OCI-LY7 (cell line): ENCODE measurements around the gene FNTB. TPM values are rescaled to one million over a fixed set of nuclear protein-coding genes. Genes with fewer than 3 reads are reported as not detected.

Experiments used
- BruUV-seq: library from RNA; stranded (reverse); fragments of 400-500 nt; replicated peaks from 2 replicates; lab custom pipeline; 2021; lab: Mats Ljungman, UMichigan
- CTCF ChIA-PET: fragments of 300-600 bp; sonication (Branson Sonifier 250); formaldehyde crosslinking; loops from one replicate; lab custom pipeline; 2022; ENCODE audit warnings: antibody characterized with exemption; ENCODE audit not compliant: unreplicated experiment; lab: Charles Lee
- POLR2A ChIA-PET: fragments of 300-600 bp; sonication (Branson Sonifier 250); formaldehyde crosslinking; loops from one replicate; lab custom pipeline; 2022; ENCODE audit warnings: antibody characterized with exemption; lab: Charles Lee
- DNase-seq: peaks from one replicate; pipeline ENCODE4 v3.0.0-alpha.2; 2015; ENCODE audit warnings: low spot score
- H2AFZ ChIP-seq: fragments of 200-600 bp; sonication (generic), shearing (Covaris generic); 2 replicates; pipeline ENCODE4 v1.6.1; 2014; ENCODE audit warnings: mild to moderate bottlenecking, antibody characterized with exemption, low read length, moderate library complexity
- H3K27ac ChIP-seq: fragments of 200-600 bp; sonication (generic); 2 replicates; pipeline ENCODE4 v1.5.1; 2014; ENCODE audit warnings: mixed run types, low read depth, mild to moderate bottlenecking, moderate library complexity, low read length, inconsistent platforms; ENCODE audit not compliant: poor library complexity, severe bottlenecking
- H3K36me3 ChIP-seq: fragments of 200-600 bp; sonication (generic); 2 replicates; pipeline ENCODE4 v1.6.1; 2014; ENCODE audit warnings: mild to moderate bottlenecking, antibody characterized with exemption, low read length, moderate library complexity, mixed read lengths; ENCODE audit not compliant: insufficient read depth
- H3K4me1 ChIP-seq: fragments of 200-600 bp; sonication (generic); 2 replicates; pipeline ENCODE4 v1.5.1; 2014; ENCODE audit warnings: mild to moderate bottlenecking, low read length; ENCODE audit not compliant: insufficient read depth, poor library complexity, severe bottlenecking
- H3K4me2 ChIP-seq: fragments of 200-600 bp; sonication (generic); 2 replicates; pipeline ENCODE4 v1.6.1; 2014; ENCODE audit warnings: mild to moderate bottlenecking, low read length
- H3K4me3 ChIP-seq: fragments of 200-600 bp; sonication (generic); 2 replicates; pipeline ENCODE4 v1.5.1; 2014; ENCODE audit warnings: mild to moderate bottlenecking, low read depth, low read length; ENCODE audit not compliant: poor library complexity, severe bottlenecking
- H3K79me2 ChIP-seq: fragments of 200-600 bp; sonication (generic); 2 replicates; pipeline ENCODE4 v1.6.1; 2016; ENCODE audit warnings: low read depth, mild to moderate bottlenecking, low read length, moderate library complexity, mixed read lengths; ENCODE audit not compliant: insufficient read depth
- H3K9me2 ChIP-seq: fragments of 200-600 bp; sonication (generic); 2 replicates; pipeline ENCODE4 v1.6.1; 2016; ENCODE audit warnings: mild to moderate bottlenecking, low read length, mixed read lengths; ENCODE audit not compliant: insufficient read depth
- H3K9me3 ChIP-seq: fragments of 200-600 bp; sonication (generic); 2 replicates; pipeline ENCODE4 v1.6.1; 2014; ENCODE audit warnings: mild to moderate bottlenecking, mixed run types, low read length, mixed read lengths
- H4K20me1 ChIP-seq: fragments of 200-600 bp; sonication (generic); 2 replicates; pipeline ENCODE4 v1.6.1; 2014; ENCODE audit warnings: mild to moderate bottlenecking, antibody characterized with exemption, low read length, moderate library complexity, mixed read lengths; ENCODE audit not compliant: insufficient read depth
- CTCF ChIP-seq: fragments of 200-600 bp; sonication (generic); conservative IDR thresholded peaks from 2 replicates; pipeline ENCODE4 v1.5.1; 2014; ENCODE audit warnings: mild to moderate bottlenecking, antibody characterized with exemption, low read length, moderate library complexity, mixed read lengths
- EZH2phosphoT487 ChIP-seq: fragments of 200-600 bp; sonication (generic); IDR thresholded peaks from 2 replicates; pipeline ENCODE4 v1.6.1; 2018; ENCODE audit warnings: low read depth, borderline replicate concordance, mild to moderate bottlenecking, mixed run types, antibody characterized with exemption, low read length, moderate library complexity, mixed read lengths
- intact Hi-C: fragments of 100-400 bp; cut with micrococcal nuclease; formaldehyde crosslinking; loops from one replicate; pipeline ENCODE4 v1.10.0; 2022; ENCODE audit not compliant: unreplicated experiment
- total RNA-seq, 2 experiments: library from RNA; depleted of rRNA in 1 of 2; stranded (reverse); fragments of >200 nt in 1 of 2; shearing (Covaris generic) in 1 of 2; gene quantifications; 2 replicates each; pipeline ENCODE4 v1.2.3, GENCODE V29; 2014 to 2022

Gene FNTB
- total RNA-seq, 2 experiments from 2014 or later, result 9.2 to 18.0 TPM

DNA sequence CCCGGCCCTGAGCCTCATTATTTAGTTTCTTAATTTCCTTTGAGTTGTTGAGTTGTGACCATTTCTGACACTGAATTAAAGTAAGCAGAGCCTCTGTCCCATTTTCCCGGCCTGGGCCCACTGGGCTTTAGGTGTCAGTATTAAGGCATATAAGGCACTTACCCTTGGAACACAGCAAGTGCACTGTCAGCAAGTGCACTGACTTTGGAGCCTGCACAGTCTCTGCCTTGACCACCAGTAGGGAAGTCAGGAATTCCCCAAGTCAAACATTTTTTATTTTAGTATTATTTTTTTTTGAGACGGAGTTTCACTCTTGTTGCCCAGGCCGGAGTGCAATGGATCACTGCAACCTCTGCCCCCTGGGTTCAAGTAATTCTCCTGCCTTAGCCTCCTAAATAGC is 59.0 kb downstream of the FNTB start:
- no peaks in the 10 kb centered on the region for H3K79me2 ChIP-seq
- no peaks in the 10 kb centered on the region for H3K9me2 ChIP-seq
- no peaks in the 10 kb centered on the region for H4K20me1 ChIP-seq
- TF ChIP-seq CTCF (no peak), EZH2phosphoT487 (no peak)
- H3K27ac ChIP-seq, result no peak overlapping the region
- no peak overlapping the region for H3K4me3 ChIP-seq
- peaks cover 16% of the 10 kb centered on the region for H3K36me3 ChIP-seq
- ChIA-PET CTCF (no interaction called here), POLR2A (no interaction called here)
- H3K4me1 ChIP-seq, result no peaks in the 10 kb centered on the region
- H3K4me2 ChIP-seq, result no peak overlapping the region
- no TSS peak for BruUV-seq
- no peak overlapping the region for H2AFZ ChIP-seq
- intact Hi-C loops, result no loop called here
- no peak for DNase-seq
- no peaks in the 10 kb centered on the region for H3K9me3 ChIP-seq

GRCh38 chr14:65052832-65053231 is 66.1 kb downstream of the FNTB start:
- no TSS peak for BruUV-seq
- Histone ChIP-seq H3K4me1 (no peaks in the 10 kb centered on the region), H4K20me1 (no peaks in the 10 kb centered on the region), H3K27ac (no peak overlapping the region), H3K4me3 (no peak overlapping the region), H3K79me2 (no peaks in the 10 kb centered on the region), H2AFZ (no peak overlapping the region), H3K4me2 (no peak overlapping the region), H3K36me3 (peaks cover 16% of the 10 kb centered on the region; the same call in 1 of the 2 replicates), H3K9me2 (no peaks in the 10 kb centered on the region), H3K9me3 (no peaks in the 10 kb centered on the region)
- CTCF ChIA-PET, result no interaction called here
- TF ChIP-seq CTCF, result no peak
- TF ChIP-seq EZH2phosphoT487, result no peak
- DNase-seq, result no peak
- intact Hi-C loops, result no loop called here
- POLR2A ChIA-PET, result interaction anchor here (1.0 to 1.6 kb wide), 2 partner anchors 13 to 38 kb away, joined by 3 read pairs; no protein-coding TSS in a partner anchor

DNA sequence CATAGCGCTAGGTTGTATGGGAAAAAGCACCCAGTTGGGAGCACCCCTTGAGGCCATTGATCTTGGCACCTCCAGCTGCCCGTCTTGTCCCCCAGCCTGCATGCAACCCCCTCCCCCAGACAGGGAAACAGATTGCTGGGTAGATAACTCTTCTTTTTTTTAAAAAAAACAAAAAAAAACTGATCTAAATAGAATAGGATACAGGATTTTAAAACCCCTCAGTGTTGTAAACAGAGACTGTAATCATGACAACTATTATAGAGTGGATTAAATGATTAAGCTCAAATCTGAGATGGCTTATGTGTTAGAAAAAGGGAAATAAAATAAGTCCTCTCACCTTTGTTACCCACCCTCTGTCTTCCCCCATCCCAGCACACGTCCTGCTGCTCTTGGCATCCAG is 66.8 kb downstream of the FNTB start:
- no peaks in the 10 kb centered on the region for H3K9me3 ChIP-seq
- intact Hi-C loops, result no loop called here
- H3K36me3 ChIP-seq, result peaks cover 16% of the 10 kb centered on the region; the same call in 1 of the 2 replicates
- DNase-seq, result no peak
- H3K4me1 ChIP-seq, result no peaks in the 10 kb centered on the region
- H3K9me2 ChIP-seq, result no peaks in the 10 kb centered on the region
- POLR2A ChIA-PET, result interaction anchor here (0.7 to 0.9 kb wide), 2 partner anchors 29 to 37 kb away, joined by 3 to 5 read pairs; no protein-coding TSS in a partner anchor
- no peak overlapping the region for H3K4me3 ChIP-seq
- TF ChIP-seq EZH2phosphoT487, result no peak
- TF ChIP-seq CTCF, result no peak
- BruUV-seq, result no TSS peak
- H3K79me2 ChIP-seq, result no peaks in the 10 kb centered on the region
- CTCF ChIA-PET, result no interaction called here
- H2AFZ ChIP-seq, result no peak overlapping the region
- no peak overlapping the region for H3K4me2 ChIP-seq
- H3K27ac ChIP-seq, result no peak overlapping the region
- H4K20me1 ChIP-seq, result no peaks in the 10 kb centered on the region
